Common myeloid progenitor, CD34-positive (primary cell): ENCODE results near the gene GUCY1A1.

Experiments
- CTCF ChIA-PET: fragments of 350-600 bp; sonication (Branson Sonifier 250); formaldehyde crosslinking; loops from one replicate; lab custom pipeline; 2021; ENCODE audit warnings: antibody characterized with exemption; lab: Charles Lee
- POLR2A ChIA-PET: fragments of 350-600 bp; sonication (Branson Sonifier 250); formaldehyde crosslinking; loops from one replicate; lab custom pipeline; 2021; ENCODE audit warnings: antibody characterized with exemption; lab: Charles Lee
- DNase-seq, 3 donors: peaks; one replicate each; pipeline versions ENCODE4 v3.0.0 to v3.0.0-alpha.2; 2013
- H3K27ac ChIP-seq, 2 experiments: 1 replicate in 1 of 2; 2 replicates in 1 of 2; pipeline ENCODE4 v1.7.0; 2013; ENCODE audit warnings: inconsistent platforms in 2 of 2, low read length in 2 of 2, mild to moderate bottlenecking in 2 of 2, low read depth in 1 of 2, moderate library complexity in 1 of 2; ENCODE audit not compliant: severe bottlenecking in 2 of 2, insufficient read depth in 1 of 2, poor library complexity in 1 of 2
- H3K27me3 ChIP-seq, 5 experiments: replicated peaks in 2 of 5; 1 replicate in 3 of 5; 2 replicates in 2 of 5; pipeline versions ENCODE4 v1.6.1 to v1.7.0; 2013; ENCODE audit warnings: low read length in 4 of 5, mild to moderate bottlenecking in 2 of 5, moderate library complexity in 2 of 5, inconsistent platforms in 1 of 5; ENCODE audit not compliant: insufficient read depth in 5 of 5, control insufficient read depth in 4 of 5
- H3K36me3 ChIP-seq, 4 experiments: 1 replicate in 2 of 4; 2 replicates in 2 of 4; pipeline versions ENCODE4 v1.6.1 to v1.7.0; 2013; ENCODE audit warnings: low read length in 3 of 4, control low read depth in 1 of 4, mild to moderate bottlenecking in 1 of 4; ENCODE audit not compliant: control insufficient read depth in 4 of 4, insufficient read depth in 4 of 4
- H3K4me1 ChIP-seq, 4 experiments: 1 replicate in 3 of 4; 2 replicates in 1 of 4; pipeline versions ENCODE4 v1.6.1 to v1.7.1; 2013; ENCODE audit warnings: low read length in 3 of 4, mild to moderate bottlenecking in 3 of 4, control low read depth in 1 of 4, inconsistent platforms in 1 of 4, moderate library complexity in 1 of 4; ENCODE audit not compliant: control insufficient read depth in 4 of 4, insufficient read depth in 4 of 4; ENCODE audit errors: control extremely low read depth in 1 of 4
- H3K4me3 ChIP-seq, 7 experiments: 1 replicate in 4 of 7; 2 replicates in 3 of 7; pipeline versions ENCODE4 v1.5.1 to v1.7.0; 2013; ENCODE audit warnings: mild to moderate bottlenecking in 7 of 7, low read length in 6 of 7, moderate library complexity in 6 of 7, inconsistent platforms in 2 of 7, low read depth in 2 of 7, control low read depth in 1 of 7; ENCODE audit not compliant: insufficient read depth in 4 of 7, control insufficient read depth in 1 of 7; ENCODE audit errors: extremely low read depth in 1 of 7
- H3K9me3 ChIP-seq, 5 experiments: 1 replicate in 4 of 5; 2 replicates in 1 of 5; pipeline versions ENCODE4 v1.6.1 to v1.7.1; 2013; ENCODE audit warnings: low read length in 4 of 5, mild to moderate bottlenecking in 2 of 5, inconsistent platforms in 1 of 5, low read depth in 1 of 5, moderate library complexity in 1 of 5; ENCODE audit not compliant: control insufficient read depth in 4 of 5, insufficient read depth in 2 of 5; ENCODE audit errors: control extremely low read depth in 1 of 5
- WGBS: methylation state at CpG from one replicate; pipeline ENCODE4 v1.1.5; 2013; ENCODE audit not compliant: insufficient coverage; 5-methylcytosine and 5-hydroxymethylcytosine counted together

GUCY1A1 gene

DNA sequence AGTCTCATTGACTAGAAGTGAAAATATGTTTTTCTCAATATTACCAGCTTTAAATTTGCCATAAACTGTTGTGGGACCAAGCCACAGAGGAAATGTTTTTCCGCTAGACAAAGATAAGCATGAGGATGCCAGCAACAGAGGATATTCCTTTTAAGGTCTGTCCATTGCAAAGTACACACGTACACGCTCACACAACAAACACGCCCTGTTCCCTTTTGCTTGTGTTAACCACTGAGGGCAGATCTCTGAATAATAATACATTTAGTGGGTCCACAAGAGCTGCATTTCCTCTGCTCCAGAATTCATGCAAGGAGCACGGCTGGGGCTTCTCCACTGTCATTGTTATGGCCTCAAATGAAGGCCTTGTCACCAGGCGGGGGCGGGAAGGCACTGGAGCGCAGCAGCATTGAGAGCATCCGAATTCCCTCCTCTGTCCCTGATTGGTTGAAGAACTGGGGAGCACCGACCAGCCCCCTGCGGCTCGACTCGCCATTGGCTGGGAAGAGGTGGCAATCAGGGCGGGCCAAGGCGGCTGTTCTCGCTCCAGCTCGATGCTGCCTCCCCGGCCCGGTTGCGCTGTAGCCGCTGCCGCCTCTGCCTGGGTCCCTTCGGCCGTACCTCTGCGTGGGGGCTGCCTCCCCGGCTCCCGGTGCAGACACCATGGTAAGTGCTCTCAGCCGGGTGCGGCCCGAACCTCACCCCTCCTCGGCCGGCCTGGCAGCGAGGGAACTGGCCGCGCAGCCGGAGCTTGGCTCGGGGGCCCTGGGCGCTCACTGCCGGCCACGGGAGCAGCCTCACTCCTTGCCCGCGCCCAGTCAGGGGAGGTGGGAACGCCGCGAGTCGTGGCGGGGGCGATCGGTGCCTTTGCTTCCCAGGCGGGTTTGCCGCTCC lies 92.1 kb downstream of the GUCY1A1 start, which contains the start of gene GUCY1B1:
GUCY1B1 (plus strand) TSS at position 541 of the 891 bp plus-strand sequence; CDS start at position 661, 120 bp downstream.
- peak; percentile 99 for DNase-seq
- under 1% methylated on average over 46 of the region's 51 CpGs for WGBS
- Histone ChIP-seq H3K27ac (peak within 1 kb of the TSS; percentile 48 to 83), H3K9me3 (no peaks in the 10 kb centered on the region), H3K27me3 (no peaks in the 10 kb centered on the region), H3K36me3 (no peaks in the 10 kb centered on the region), H3K4me1 (peaks cover 5 to 47% (median 13%) of the 10 kb centered on the region in 4 experiments), H3K4me3 (peak within 1 kb of the TSS; percentile 72 to 96 (median 81))
- ChIA-PET POLR2A (interaction anchor here (0.7 to 1.5 kb wide), 5 partner anchors 11 to 91 kb away, joined by 3 to 4 read pairs (median 3); no protein-coding TSS in a partner anchor), CTCF (interaction anchor here (0.8 to 2.3 kb wide), 15 partner anchors 9 to 230 kb away, joined by 3 to 9 read pairs (median 4); no protein-coding TSS in a partner anchor)

DNA sequence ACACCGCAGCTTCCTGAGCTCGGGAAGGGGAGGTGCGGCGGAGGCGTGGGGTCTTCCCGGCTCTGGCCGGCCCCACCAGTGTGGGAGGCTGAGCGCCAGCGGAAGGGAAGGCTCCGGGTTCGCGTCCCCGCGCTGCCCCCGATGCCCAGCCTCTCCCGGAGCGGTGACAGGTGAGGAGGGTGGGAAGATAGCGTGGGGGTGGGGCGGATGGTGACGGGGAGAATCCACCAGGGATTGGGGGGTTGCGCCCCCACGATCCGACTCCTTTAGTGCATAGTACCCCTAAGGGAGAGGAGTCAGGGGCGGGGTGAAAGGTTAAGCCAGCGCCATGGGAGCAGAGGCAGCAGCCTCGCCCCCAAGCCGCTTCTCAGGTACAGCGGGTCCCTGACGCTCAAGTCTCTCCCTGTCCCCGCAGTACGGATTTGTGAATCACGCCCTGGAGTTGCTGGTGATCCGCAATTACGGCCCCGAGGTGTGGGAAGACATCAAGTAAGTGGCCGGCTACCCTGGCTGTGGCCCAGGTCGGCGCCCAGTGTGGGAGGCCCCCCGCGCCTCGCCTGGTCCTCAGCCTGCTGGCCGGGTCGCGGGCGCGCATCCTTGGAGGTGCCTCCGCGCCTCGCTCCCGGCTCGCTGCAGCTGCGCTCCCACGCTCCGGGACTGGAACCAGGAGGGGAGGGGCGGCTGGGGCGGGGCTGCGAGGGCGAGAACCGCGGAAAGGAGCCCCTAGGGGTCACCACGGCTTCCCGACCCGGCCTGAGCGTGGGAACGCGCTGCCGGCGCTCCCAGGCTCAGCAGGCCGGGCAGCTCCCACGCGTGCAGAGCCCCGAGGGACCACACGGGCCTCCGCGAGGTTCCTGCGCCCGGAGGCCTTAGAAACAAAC lies 93.0 kb downstream of the GUCY1A1 start:
- H3K4me3 ChIP-seq, result peak overlapping the region; percentile 72 to 96 (median 81)
- ChIA-PET CTCF (interaction anchor here (0.8 to 2.3 kb wide), 13 partner anchors 9 to 231 kb away, joined by 3 to 9 read pairs (median 3); no protein-coding TSS in a partner anchor), POLR2A (interaction anchor here (1.0 to 1.5 kb wide), 2 partner anchors 10 to 92 kb away, joined by 3 read pairs; no protein-coding TSS in a partner anchor)
- DNase-seq, result peak; percentile 62 to 73 (median 67)
- no peaks in the 10 kb centered on the region for H3K36me3 ChIP-seq
- no peaks in the 10 kb centered on the region for H3K9me3 ChIP-seq
- H3K27me3 ChIP-seq, result no peaks in the 10 kb centered on the region
- WGBS, result under 1% methylated on average over 60 of the region's 77 CpGs
- peak overlapping the region; percentile 48 to 83 for H3K27ac ChIP-seq
- H3K4me1 ChIP-seq, result peaks cover 5 to 56% (median 15%) of the 10 kb centered on the region in 4 experiments

DNA sequence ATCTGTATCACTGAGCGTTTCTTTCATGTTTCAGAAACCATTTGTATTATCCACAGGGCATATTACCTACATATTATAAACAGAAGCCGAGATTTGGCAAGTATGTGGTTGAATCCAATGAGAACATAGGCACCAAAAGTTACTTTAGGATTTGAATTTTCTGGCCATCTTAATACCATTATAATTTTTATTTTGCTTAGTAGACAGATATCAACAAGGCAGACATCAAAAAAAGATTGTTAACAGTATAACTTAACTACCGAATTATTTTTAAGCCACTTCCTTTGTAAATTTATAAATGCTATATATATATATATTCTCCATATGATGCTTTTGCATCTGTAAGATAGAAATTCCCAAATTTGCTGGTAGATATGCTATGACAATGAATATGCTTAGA lies 94.4 kb downstream of the GUCY1A1 start:
- H3K36me3 ChIP-seq, result no peaks in the 10 kb centered on the region
- CTCF ChIA-PET, result interaction anchor here (1.3 kb wide), 1 partner anchor 131 kb away, joined by 3 read pairs; no protein-coding TSS in a partner anchor
- H3K4me1 ChIP-seq, result peaks cover 5 to 66% (median 17%) of the 10 kb centered on the region in 4 experiments
- H3K9me3 ChIP-seq, result no peaks in the 10 kb centered on the region
- POLR2A ChIA-PET, result no interaction called here
- no CpG with 5 or more reads among the region's 3 CpGs for WGBS
- H3K27ac ChIP-seq, result peak overlapping the region in 1 of 2 experiments; percentile 8
- H3K27me3 ChIP-seq, result no peaks in the 10 kb centered on the region
- H3K4me3 ChIP-seq, result peak overlapping the region in 3 of 7 experiments; percentile 45 to 96 (median 87)
- DNase-seq, result no peak

DNA sequence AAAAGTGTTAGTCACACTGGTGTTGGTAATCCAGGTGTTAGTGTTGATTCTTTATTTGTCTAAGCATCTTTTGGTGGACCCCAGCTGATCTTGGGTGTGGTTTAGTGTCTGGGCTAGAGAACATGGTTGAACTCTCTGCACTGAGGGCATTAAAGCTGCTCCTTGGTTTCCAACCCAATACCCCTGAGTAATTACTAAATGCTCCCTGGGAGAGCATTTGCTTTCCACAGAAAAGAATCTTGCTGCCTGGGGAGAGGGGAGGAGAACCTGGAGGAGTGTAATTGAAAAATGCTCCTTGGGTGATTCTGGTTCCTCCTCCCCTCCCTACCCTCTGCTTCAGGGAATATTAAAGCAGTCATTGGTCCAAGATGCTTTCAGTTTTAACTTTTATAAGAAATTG lies 95.3 kb downstream of the GUCY1A1 start:
- no peak overlapping the region for H3K27ac ChIP-seq
- no peaks in the 10 kb centered on the region for H3K27me3 ChIP-seq
- H3K4me3 ChIP-seq, result peak overlapping the region in 3 of 7 experiments; percentile 20 to 49 (median 48)
- no peaks in the 10 kb centered on the region for H3K9me3 ChIP-seq
- peak in 1 of 3 donors; percentile 24 for DNase-seq
- H3K36me3 ChIP-seq, result no peaks in the 10 kb centered on the region
- ChIA-PET POLR2A (no interaction called here), CTCF (no interaction called here)
- H3K4me1 ChIP-seq, result peaks cover 5 to 66% (median 17%) of the 10 kb centered on the region in 4 experiments

DNA sequence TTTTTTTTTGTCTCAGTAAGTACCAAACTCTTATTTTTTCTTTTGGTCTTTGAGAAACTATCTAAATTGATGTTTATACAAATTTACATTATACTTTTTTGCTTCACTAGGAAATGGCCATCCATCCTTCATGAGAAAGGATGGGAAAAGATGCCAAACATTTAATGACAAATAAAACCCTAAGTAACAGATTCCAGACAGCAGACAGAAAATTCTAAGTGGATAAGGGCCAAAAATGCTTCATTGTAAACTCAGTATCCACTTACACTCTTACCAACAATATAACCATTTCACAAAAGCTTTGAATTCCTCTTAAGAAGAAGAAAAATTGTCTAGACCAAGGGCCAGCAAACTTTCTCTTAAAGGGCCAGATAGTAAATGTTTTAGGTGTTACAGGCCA lies 95.7 kb downstream of the GUCY1A1 start:
- Histone ChIP-seq H3K4me3 (peak overlapping the region in 1 of 7 experiments; percentile 49), H3K27me3 (no peaks in the 10 kb centered on the region), H3K27ac (no peak overlapping the region), H3K9me3 (no peaks in the 10 kb centered on the region), H3K36me3 (no peaks in the 10 kb centered on the region), H3K4me1 (peaks cover 5 to 62% (median 17%) of the 10 kb centered on the region in 4 experiments)
- POLR2A ChIA-PET, result no interaction called here
- DNase-seq, result no peak
- CTCF ChIA-PET, result interaction anchor here (0.5 to 3.1 kb wide), 2 partner anchors 11 to 1125 kb away, joined by 3 to 16 read pairs; no protein-coding TSS in a partner anchor

DNA sequence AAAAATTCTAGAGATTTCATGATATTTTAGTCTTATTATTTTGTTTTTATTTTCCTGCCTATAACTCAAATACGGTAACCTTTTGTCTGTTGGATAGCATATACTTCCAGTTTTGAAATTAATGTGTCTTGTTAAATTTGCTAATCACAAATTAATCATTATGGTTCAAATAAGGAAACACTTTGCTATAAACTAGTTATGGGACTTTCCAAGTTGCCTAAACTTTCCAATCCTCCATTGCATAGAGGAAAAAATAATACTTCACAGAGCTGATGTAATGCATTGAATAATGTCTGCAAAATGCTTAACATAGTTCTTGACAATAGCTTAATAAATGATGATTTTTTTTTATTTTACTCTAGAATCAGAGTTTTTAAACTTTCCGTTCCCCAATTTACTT lies 96.9 kb downstream of the GUCY1A1 start:
- H3K4me3 ChIP-seq, result no peak overlapping the region
- ChIA-PET CTCF (interaction anchor here (1.1 to 3.1 kb wide), 3 partner anchors 10 to 24 kb away, joined by 3 to 16 read pairs (median 4); no protein-coding TSS in a partner anchor), POLR2A (no interaction called here)
- no peak for DNase-seq
- H3K27me3 ChIP-seq, result no peaks in the 10 kb centered on the region
- H3K27ac ChIP-seq, result peak overlapping the region in 1 of 2 experiments; percentile 63
- no peaks in the 10 kb centered on the region for H3K36me3 ChIP-seq
- H3K4me1 ChIP-seq, result peaks cover 2 to 50% (median 12%) of the 10 kb centered on the region in 4 experiments
- WGBS, result no CpG with 5 or more reads among the region's 2 CpGs
- H3K9me3 ChIP-seq, result no peaks in the 10 kb centered on the region
